ENCODE results near the gene BMPR1B. TPM values are rescaled to one million over a fixed set of nuclear protein-coding genes. Genes with fewer than 3 reads are reported as not detected.

The BMPR1B gene
- total RNA-seq, 2 experiments from 2014 or later: 0.10 TPM; not detected in 1

DNA sequence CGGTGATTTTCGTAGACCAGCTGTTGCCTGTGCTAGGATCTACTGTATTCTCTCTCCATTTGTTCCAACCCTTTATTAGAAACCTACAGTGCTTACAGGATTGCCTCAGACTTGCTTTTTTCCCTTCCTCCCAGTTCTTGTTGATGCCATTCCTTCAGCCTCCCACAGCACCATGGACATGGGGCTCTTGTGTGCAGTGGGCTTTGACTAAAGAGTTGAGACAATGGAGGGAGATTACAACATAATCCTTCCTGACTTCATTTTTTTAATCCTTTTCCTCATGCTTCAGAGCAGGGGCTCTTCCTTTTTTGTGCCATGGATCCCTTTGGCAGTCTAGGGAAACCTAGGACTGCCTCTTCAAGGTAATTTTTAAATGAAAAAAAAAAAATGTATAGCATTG lies 92.1 kb downstream of the BMPR1B start:
- H3K9me3 Mint-ChIP-seq: no peaks in the 10 kb centered on the region
- CTCF ChIA-PET: no interaction called here
- H3K27me3 Mint-ChIP-seq (ENCODE audit: low read depth): peaks cover 6% of the 10 kb centered on the region
- H3K4me1 Mint-ChIP-seq (ENCODE audit: low read depth): no peaks in the 10 kb centered on the region
- intact Hi-C loops (cut with micrococcal nuclease): no loop called here
- H3K27ac Mint-ChIP-seq: no peak overlapping the region
- no peak for DNase-seq
- no peaks in the 10 kb centered on the region for H3K36me3 Mint-ChIP-seq (ENCODE audit: low read depth)
- H3K4me3 Mint-ChIP-seq: no peak overlapping the region

DNA sequence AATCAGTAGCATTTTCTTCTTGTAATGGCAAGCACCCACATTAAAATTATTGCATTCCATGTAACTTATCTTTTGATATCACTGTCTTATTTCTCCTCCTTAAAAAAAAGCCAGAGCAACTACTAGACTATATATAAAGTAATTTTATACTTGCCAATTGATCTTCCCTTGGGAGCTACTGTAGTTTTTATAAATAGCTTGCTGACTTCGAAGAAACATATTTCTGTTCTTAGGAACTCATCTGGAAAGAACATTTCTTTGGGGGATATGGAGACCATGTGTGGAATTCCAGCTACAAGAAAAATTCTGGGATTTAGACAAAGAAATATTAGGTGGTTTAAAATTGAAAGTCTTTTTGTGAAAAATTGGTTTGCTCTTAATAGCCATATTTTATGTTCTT lies 94.9 kb downstream of the BMPR1B start:
- intact Hi-C loops (cut with micrococcal nuclease): no loop called here
- no peaks in the 10 kb centered on the region for H3K9me3 Mint-ChIP-seq

DNA sequence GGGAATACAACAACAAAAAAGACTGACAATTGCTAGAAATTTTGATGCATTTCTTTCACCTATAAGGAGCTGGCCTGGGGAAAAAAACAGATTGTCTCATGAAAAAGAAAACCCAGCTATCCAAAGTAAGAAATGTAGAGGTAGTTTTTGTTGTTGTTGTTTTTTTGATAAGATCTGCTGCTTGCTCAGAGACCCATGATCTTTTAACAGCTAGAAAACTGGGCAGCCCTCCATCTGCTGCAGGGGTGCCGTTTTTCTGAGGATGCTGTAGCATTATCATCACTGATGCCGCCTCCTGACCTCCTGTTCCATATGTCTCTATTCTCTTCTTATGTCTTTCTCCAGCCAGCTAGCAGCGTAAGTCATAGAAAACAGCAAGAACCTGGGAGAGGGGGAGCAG lies 98.3 kb downstream of the BMPR1B start:
- no peaks in the 10 kb centered on the region for H3K27me3 Mint-ChIP-seq (ENCODE audit: low read depth)
- intact Hi-C loops (cut with micrococcal nuclease): no loop called here
- CTCF ChIA-PET: no interaction called here
- DNase-seq: no peak
- no peaks in the 10 kb centered on the region for H3K9me3 Mint-ChIP-seq
- H3K27ac Mint-ChIP-seq: no peak overlapping the region
- H3K36me3 Mint-ChIP-seq (ENCODE audit: low read depth): no peaks in the 10 kb centered on the region
- no peaks in the 10 kb centered on the region for H3K4me1 Mint-ChIP-seq (ENCODE audit: low read depth)
- H3K4me3 Mint-ChIP-seq: no peak overlapping the region

More for the DNA sequence above, 94.9 kb downstream of the BMPR1B start:
- no peak for DNase-seq
- Mint-ChIP-seq H3K36me3 (ENCODE audit: low read depth) (no peaks in the 10 kb centered on the region), H3K27ac (no peak overlapping the region), H3K4me3 (no peak overlapping the region), H3K4me1 (ENCODE audit: low read depth) (no peaks in the 10 kb centered on the region), H3K27me3 (ENCODE audit: low read depth) (peaks cover 2% of the 10 kb centered on the region)
- CTCF ChIA-PET: no interaction called here

DNA sequence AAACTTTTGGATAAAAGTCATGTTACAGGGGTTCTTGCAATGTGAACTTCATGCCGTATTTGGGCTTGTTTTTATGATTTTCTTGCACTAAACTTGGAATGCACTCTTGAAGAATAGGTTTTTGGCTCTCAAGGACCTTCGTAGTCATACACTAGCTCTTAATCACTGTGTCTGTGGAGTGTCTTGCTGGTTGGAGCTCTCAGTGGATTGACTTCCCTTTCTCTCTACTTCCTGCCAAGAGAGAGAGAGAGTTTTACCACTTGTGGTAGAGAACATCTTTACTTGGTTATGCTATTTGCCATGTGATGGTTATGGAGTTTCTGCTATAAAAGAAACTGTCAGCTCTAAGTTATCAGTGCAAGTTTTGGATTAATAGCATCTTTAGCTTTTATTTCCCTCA lies 112.4 kb downstream of the BMPR1B start:
- Mint-ChIP-seq H3K36me3 (ENCODE audit: low read depth) (no peaks in the 10 kb centered on the region), H3K27ac (no peak overlapping the region), H3K4me3 (no peak overlapping the region), H3K4me1 (ENCODE audit: low read depth) (no peaks in the 10 kb centered on the region), H3K9me3 (no peaks in the 10 kb centered on the region), H3K27me3 (ENCODE audit: low read depth) (no peaks in the 10 kb centered on the region)
- no peak for DNase-seq
- CTCF ChIA-PET: no interaction called here
- intact Hi-C loops (cut with micrococcal nuclease): no loop called here

DNA sequence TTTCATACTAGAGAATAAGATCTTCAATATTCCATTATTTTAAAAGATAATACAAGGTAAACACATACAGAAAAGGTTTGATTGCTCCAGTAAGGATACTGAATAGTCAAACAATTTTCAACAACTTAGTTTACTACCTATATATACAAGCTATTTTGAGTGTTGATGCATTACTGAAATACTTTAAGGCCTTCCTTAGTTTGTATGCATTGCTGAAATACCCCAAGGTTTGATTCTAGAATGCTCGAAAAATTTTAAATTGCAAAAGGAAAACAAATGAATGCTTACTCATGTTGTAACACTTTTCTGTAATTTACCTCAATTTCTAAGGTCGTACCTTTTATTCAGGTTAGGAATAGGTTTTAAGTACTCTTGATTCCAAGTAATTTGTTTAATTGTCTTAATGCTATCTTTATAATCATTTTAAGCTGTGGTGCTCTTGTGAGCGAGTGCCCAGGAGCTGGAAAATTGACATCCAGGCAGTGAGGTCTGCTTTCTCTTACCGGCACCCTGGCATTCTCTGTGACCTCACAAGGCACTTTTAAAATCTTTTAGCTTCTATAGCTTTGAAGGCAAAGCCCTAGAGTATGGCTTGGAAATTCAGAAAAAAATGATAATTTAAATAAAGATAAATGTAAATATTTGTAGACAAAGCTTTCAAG lies 114.0 kb downstream of the BMPR1B start:
- no peak for DNase-seq
- no peaks in the 10 kb centered on the region for H3K27me3 Mint-ChIP-seq (ENCODE audit: low read depth)
- CTCF ChIA-PET: no interaction called here
- no peaks in the 10 kb centered on the region for H3K36me3 Mint-ChIP-seq (ENCODE audit: low read depth)
- intact Hi-C loops (cut with micrococcal nuclease): no loop called here
- no peaks in the 10 kb centered on the region for H3K4me1 Mint-ChIP-seq (ENCODE audit: low read depth)
- H3K4me3 Mint-ChIP-seq: no peak overlapping the region
- H3K9me3 Mint-ChIP-seq: no peaks in the 10 kb centered on the region
- no peak overlapping the region for H3K27ac Mint-ChIP-seq

DNA sequence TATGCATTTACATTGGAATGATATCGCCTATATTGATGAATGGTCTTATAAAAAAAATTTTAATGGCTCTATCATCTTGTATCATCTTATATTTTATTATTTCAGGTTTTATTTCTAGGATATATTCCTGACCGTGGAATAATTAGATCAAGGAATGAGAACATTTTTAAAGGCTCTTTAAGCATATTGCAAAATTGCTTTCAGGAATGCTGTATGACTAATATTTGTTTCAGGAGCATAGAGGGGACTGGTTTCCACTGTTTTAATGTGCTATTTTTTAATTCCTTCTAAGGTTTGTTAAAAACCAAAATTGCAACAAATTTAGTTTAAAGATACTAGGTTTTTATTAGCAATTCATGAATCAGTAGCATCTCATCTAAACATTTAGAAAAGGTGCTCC lies 120.2 kb downstream of the BMPR1B start:
- Mint-ChIP-seq H3K4me1 (ENCODE audit: low read depth) (no peaks in the 10 kb centered on the region), H3K27me3 (ENCODE audit: low read depth) (no peaks in the 10 kb centered on the region), H3K4me3 (no peak overlapping the region), H3K9me3 (no peaks in the 10 kb centered on the region), H3K36me3 (ENCODE audit: low read depth) (no peaks in the 10 kb centered on the region), H3K27ac (no peak overlapping the region)
- intact Hi-C loops (cut with micrococcal nuclease): no loop called here
- CTCF ChIA-PET: interaction anchor here (0.7 kb wide), 1 partner anchor 257 kb away, joined by 5 read pairs; no protein-coding TSS in a partner anchor
- DNase-seq: no peak

DNA sequence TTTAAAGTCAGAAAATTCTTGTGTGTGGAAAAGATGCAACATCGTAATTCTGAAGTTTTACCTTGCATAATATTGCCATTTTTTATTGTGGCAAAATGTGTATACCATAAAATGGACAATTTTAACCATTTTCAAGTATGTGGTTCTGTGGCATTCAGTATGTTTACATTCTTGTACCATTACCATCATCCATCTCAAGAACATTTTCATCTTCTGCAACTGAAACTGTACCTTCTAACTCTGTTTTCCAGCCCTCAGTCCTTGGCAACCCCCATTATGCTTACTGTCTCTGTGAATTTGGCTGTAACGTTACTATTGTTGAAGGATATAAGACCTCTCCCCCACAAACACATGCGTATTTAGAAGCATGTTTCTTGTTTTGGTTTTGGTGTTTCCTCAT lies 123.2 kb downstream of the BMPR1B start:
- no peaks in the 10 kb centered on the region for H3K4me1 Mint-ChIP-seq (ENCODE audit: low read depth)
- no peak overlapping the region for H3K4me3 Mint-ChIP-seq
- H3K9me3 Mint-ChIP-seq: no peaks in the 10 kb centered on the region
- intact Hi-C loops (cut with micrococcal nuclease): no loop called here
- no peaks in the 10 kb centered on the region for H3K27me3 Mint-ChIP-seq (ENCODE audit: low read depth)
- DNase-seq: no peak
- H3K27ac Mint-ChIP-seq: no peak overlapping the region
- H3K36me3 Mint-ChIP-seq (ENCODE audit: low read depth): no peaks in the 10 kb centered on the region
- CTCF ChIA-PET: no interaction called here

DNA sequence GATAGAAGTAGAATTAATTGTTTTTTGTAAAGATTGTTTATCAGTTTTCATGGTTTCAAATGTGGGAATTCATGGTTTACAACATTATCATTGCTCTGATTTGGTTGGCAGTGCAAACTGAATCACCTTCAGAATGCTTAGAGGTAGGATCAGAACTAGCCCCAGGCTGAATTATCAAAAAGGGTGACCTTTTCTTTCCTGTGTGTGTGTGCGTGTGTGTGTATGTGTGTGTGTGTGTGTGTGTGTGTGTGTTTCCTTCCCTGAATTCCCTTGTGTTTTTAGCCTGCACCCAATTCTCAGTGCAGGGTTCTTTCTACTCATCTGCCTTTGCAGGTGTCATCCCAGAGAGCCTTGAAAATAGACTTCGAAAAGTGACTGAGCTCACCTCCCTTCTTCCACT lies 125.0 kb downstream of the BMPR1B start:
- CTCF ChIA-PET: interaction anchor here (0.7 kb wide), 1 partner anchor 433 kb away, joined by 3 read pairs; no protein-coding TSS in a partner anchor
- H3K4me1 Mint-ChIP-seq (ENCODE audit: low read depth): no peaks in the 10 kb centered on the region
- no peak overlapping the region for H3K4me3 Mint-ChIP-seq
- intact Hi-C loops (cut with micrococcal nuclease): no loop called here
- no peak overlapping the region for H3K27ac Mint-ChIP-seq
- no peaks in the 10 kb centered on the region for H3K36me3 Mint-ChIP-seq (ENCODE audit: low read depth)
- no peak for DNase-seq
- H3K9me3 Mint-ChIP-seq: no peaks in the 10 kb centered on the region
- no peaks in the 10 kb centered on the region for H3K27me3 Mint-ChIP-seq (ENCODE audit: low read depth)

DNA sequence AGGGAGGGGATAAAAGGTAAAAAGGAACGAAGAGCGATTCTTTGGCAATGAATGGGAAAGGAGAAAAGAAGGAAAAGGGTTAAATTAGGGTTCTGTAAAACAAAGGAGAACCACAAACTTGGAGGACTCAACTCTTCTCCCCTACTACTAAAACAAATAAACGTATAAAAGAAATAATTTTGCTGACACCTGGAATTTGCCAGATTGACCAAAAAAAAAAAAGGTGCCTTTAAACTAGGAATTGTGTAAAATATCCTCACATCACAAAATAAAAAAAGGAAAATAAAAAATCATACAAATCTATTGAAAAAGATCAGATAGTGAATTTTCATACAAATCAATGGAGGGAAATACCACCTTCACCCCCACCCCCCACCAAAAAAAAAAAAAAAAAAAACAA lies 129.3 kb downstream of the BMPR1B start:
- Mint-ChIP-seq H3K27ac (no peak overlapping the region), H3K9me3 (no peaks in the 10 kb centered on the region), H3K36me3 (ENCODE audit: low read depth) (no peaks in the 10 kb centered on the region), H3K27me3 (ENCODE audit: low read depth) (no peaks in the 10 kb centered on the region), H3K4me3 (no peak overlapping the region), H3K4me1 (ENCODE audit: low read depth) (no peaks in the 10 kb centered on the region)
- CTCF ChIA-PET: no interaction called here
- intact Hi-C loops (cut with micrococcal nuclease): no loop called here
- DNase-seq: no peak

DNA sequence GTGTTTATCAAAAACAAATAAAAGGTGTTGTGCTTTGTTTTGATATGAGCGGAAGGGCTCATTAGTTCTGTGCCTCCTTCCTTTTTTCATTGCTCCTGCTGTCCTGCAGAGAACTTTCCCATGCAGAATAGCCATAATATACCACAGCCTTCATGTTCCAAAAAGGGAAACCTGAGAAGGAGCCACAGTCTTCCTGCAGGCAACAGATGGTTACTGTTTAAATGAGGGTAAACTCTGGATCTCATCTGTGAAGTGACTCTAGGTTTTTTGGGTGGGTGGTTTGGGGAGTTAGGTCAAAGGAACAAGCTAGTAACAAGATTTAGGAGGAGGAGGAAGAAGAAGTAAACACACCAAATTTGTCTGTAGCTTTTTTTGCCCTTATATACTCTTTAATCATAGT lies 131.8 kb downstream of the BMPR1B start:
- CTCF ChIA-PET: no interaction called here
- no peak overlapping the region for H3K4me3 Mint-ChIP-seq
- DNase-seq: no peak
- H3K27ac Mint-ChIP-seq: no peak overlapping the region
- H3K4me1 Mint-ChIP-seq (ENCODE audit: low read depth): no peaks in the 10 kb centered on the region
- H3K36me3 Mint-ChIP-seq (ENCODE audit: low read depth): no peaks in the 10 kb centered on the region
- no peaks in the 10 kb centered on the region for H3K27me3 Mint-ChIP-seq (ENCODE audit: low read depth)
- no peaks in the 10 kb centered on the region for H3K9me3 Mint-ChIP-seq
- intact Hi-C loops (cut with micrococcal nuclease): no loop called here

DNA sequence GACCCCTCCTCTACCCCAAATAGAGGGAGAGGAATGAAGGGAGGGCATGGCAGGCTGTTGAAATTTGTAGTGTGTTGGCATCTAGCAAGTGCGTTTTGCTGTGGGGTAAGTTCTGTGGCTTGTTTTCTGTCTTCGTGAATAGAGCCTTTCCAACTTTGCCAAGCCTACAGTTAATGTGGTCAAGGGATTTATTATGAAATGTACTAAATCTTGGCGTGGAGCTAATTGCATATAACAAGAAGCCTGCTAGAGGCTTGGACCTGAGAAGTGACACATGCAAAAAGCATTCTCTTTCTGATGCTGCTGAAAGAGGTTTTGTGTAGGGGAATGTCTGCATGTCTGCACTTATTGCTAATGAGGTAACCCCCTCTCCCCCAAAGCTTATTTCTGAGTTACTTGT lies 132.2 kb downstream of the BMPR1B start:
- intact Hi-C loops (cut with micrococcal nuclease): no loop called here
- Mint-ChIP-seq H3K4me1 (ENCODE audit: low read depth) (no peaks in the 10 kb centered on the region), H3K4me3 (no peak overlapping the region), H3K36me3 (ENCODE audit: low read depth) (no peaks in the 10 kb centered on the region), H3K27me3 (ENCODE audit: low read depth) (no peaks in the 10 kb centered on the region), H3K27ac (no peak overlapping the region), H3K9me3 (no peaks in the 10 kb centered on the region)
- no peak for DNase-seq
- CTCF ChIA-PET: no interaction called here

DNA sequence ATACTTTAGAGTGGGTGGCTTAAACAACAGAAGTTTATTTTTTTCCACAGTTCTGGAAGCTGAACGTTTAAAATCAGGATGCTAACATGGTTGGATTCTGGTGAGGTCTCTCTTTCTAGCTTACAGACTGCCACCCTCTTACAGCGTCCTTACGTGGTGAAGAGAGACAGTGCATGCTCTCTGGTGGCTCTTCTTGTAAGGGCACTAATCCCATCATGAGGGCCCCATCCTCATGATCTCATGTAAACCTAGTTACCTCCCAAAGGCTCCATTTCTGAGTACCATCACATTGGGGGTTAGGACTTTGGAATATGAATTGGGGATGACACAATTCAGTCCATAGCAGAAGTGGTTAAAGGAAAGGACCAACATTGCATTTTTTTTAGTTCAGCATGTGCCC lies 132.8 kb downstream of the BMPR1B start:
- intact Hi-C loops (cut with micrococcal nuclease): no loop called here
- no peaks in the 10 kb centered on the region for H3K4me1 Mint-ChIP-seq (ENCODE audit: low read depth)
- no peaks in the 10 kb centered on the region for H3K36me3 Mint-ChIP-seq (ENCODE audit: low read depth)
- no peak overlapping the region for H3K4me3 Mint-ChIP-seq
- no peak overlapping the region for H3K27ac Mint-ChIP-seq
- no peaks in the 10 kb centered on the region for H3K27me3 Mint-ChIP-seq (ENCODE audit: low read depth)
- H3K9me3 Mint-ChIP-seq: no peaks in the 10 kb centered on the region
- CTCF ChIA-PET: no interaction called here
- DNase-seq: no peak

DNA sequence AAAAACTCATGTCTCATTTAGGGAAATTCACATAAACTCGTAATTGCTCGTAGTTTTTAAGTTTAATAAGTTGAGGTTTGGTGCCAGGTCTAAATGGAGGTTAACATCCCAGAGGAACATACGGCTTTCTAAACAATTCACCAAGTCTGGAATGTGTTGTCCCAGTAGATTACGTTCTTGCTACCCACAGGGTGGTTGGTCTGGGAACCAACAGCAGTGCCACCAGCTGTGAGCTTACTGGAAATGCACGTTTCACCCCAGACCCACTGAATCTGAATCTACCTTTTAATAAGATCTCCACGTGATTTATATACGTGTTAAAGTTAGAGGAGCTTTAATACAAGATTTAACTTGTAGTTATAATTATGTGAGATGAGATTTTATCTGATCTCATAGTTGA lies 134.3 kb downstream of the BMPR1B start:
- no peak for DNase-seq
- intact Hi-C loops (cut with micrococcal nuclease): no loop called here
- H3K36me3 Mint-ChIP-seq (ENCODE audit: low read depth): no peaks in the 10 kb centered on the region
- H3K27me3 Mint-ChIP-seq (ENCODE audit: low read depth): no peaks in the 10 kb centered on the region
- H3K9me3 Mint-ChIP-seq: no peaks in the 10 kb centered on the region
- no peak overlapping the region for H3K27ac Mint-ChIP-seq
- CTCF ChIA-PET: no interaction called here
- no peak overlapping the region for H3K4me3 Mint-ChIP-seq
- no peaks in the 10 kb centered on the region for H3K4me1 Mint-ChIP-seq (ENCODE audit: low read depth)
